ENCODE measurements around the gene NBEAL1.
"Not testable (repeated sequence)": the region's sequence is repeated elsewhere in the genome, so short reads cannot be mapped to it uniquely, and the experiment has no call there.

NBEAL1 gene

GRCh38 chr2:203112342-203112741 is 97.7 kb downstream of the NBEAL1 start:
- no peak for DNase-seq (ENCODE audit: low read depth in 2 of 2)

DNA sequence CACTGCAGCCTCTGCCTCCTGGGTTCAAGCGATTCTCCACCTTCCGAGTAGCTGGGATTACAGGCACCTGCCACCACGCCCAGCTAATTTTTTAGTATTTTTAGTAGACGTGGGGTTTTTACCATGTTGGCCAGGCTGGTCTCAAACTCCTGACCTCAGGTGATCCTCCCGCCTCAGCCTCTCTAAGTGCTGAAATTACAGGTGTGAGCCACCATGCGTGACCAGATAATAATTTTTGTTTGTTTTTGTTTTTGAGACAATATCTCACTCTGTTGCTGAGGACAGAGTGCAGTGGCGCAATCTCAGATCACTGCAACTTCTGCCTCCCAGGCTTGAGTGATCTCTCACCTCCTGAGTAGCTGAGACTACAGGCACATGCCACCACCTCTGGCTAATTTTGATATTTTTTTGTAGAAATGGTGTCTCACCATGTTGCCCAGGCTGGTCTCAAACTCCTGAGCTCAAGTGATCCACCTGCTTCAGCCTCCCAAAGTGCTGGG is 100.6 kb downstream of the NBEAL1 start:
- not testable (repeated sequence) for DNase-seq (ENCODE audit: low read depth in 2 of 2)

- no peak for DNase-seq (ENCODE audit: low read depth in 2 of 2)
Measured at GRCh38 chr2:203122317-203122986, 107.8 kb downstream of the NBEAL1 start.

- DNase-seq (ENCODE audit: low read depth in 2 of 2), result no peak
Measured at GRCh38 chr2:203126996-203127395, 112.3 kb downstream of the NBEAL1 start.

- DNase-seq (ENCODE audit: low read depth in 2 of 2), result no peak
Measured at GRCh38 chr2:203135105-203135504, 120.4 kb downstream of the NBEAL1 start.

DNA sequence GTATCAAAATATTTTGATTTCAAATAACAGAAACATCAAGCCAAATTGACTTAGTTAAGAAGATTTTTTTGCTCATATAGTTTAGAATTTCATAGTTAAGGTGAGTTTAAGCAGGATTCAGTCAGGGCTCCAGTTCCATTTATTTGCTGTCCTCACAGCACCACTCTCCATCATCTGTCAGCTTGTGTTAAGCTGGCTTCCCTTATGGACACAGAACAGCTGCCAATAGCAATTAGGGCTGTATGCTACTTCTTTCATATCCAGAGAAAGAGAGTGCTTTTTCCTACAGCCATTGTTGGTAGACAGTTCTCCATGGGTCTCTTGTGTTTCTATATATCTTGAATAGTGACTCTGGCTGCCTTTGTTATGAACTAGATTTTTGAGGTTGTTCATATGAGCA is 128.7 kb downstream of the NBEAL1 start:
- DNase-seq (ENCODE audit: low read depth in 2 of 2), result no peak

GRCh38 chr2:203149194-203149593 is 134.5 kb downstream of the NBEAL1 start:
- DNase-seq (ENCODE audit: low read depth in 2 of 2), result no peak

DNA sequence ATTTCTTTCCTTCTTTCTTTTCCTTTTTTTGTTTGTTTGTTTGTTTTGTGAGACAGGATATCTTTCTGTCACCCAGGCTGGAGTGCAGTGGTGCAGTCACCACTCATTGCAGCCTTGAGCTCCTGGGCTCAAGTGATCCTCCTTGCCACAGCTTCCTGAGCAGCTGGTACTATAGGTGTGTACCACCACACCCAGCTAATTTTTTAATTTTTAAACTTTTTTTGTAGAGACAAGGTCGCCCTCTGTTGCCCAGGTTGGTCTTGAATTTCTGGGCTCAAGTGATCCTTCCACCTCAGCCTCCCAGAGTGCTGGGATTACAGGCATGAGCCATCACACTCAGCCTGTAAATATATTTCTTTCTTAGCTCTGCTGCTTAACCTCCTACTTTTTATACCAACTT is 140.7 kb downstream of the NBEAL1 start:
- no peak for DNase-seq (ENCODE audit: low read depth in 2 of 2)

GRCh38 chr2:203162722-203163121 is 148.0 kb downstream of the NBEAL1 start:
- DNase-seq (ENCODE audit: low read depth in 2 of 2), result not testable (repeated sequence)

DNA sequence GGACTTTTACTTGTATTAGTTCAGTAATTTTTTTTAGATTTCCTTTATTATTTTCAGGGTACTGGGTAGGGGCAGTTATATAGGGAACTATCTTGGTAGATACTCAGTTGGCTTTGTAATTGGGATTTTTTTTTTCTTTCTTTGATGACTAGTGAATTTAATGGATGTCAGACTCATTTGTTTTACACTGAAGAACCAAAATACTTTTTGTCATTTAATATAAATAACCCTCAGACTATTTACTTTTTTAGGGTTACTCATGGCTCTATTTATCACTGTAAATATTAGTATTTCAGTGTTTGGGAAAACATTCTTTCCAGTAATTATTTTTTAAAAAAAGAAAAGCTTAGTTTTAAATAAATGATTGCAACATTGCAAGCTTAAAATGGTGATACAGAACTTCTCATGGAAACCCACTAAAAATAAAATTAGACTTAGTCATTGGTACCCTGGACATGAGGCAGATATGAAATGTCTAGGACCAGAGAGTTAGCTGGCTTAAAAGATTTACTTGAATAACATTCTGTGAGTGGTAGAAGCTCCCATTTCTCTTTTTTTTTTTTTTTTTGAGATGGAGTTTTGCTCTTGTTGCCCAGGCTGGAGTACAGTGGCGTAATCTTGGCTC is 149.7 kb downstream of the NBEAL1 start:
- no peak for DNase-seq (ENCODE audit: low read depth in 2 of 2)

DNA sequence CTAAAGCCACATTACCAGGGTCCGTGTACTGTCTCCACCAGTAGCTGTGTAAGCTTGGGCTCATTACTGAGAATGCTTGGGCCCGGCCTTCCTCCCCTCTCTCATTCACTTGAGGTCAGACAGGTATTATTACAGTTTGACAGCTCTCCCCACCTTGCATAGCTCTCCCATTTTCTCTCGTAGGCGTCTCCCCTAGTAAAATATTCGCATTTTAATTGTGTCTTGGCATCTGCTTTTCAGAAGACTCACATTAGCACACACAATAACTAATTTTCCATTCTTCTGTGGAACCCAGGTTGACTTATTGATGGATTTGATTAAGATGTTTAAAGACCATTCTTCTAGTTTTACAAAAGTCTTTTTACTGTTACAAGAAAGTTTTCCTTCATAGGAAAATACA is 153.1 kb downstream of the NBEAL1 start:
- DNase-seq (ENCODE audit: low read depth in 2 of 2), result no peak

GRCh38 chr2:203170502-203170901 is 155.8 kb downstream of the NBEAL1 start:
- no peak for DNase-seq (ENCODE audit: low read depth in 2 of 2)

DNA sequence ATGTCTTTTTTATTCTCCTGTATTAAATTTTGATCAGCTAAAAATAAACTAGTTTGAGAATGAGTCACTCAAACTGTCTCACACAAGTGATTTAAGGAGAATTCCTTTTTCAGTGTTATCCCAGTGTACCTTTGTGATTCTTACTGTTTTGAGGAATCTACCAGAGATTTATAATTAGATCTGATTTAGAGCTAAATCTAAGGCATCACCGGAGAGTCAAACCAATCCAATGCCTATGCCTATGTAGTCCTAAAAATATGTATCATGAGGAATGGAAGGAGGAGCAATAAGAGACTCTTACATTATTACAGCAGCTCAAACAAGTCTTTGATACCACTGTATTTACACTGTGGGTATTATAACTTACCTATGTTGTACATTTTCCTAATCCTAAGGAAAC is 160.7 kb downstream of the NBEAL1 start:
- DNase-seq (ENCODE audit: low read depth in 2 of 2), result no peak

DNA sequence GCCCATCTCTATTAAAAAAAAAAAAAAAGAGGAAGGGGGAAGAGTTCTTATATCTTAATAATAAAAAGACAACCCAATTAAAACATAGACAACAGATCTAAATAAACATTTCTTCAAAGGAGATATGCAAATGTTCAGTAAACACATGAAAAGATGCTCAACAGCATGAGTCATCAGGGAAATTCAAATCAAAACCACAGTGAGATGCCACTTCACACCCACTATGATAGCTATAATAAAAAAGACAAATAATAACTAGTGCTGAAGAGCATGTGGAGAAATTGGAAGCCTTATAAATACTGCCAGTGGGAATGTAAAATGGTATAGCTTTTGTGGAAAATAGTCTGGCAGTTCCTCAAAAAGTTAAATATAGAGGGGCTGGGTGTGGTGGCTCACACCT is 162.7 kb downstream of the NBEAL1 start:
- no peak for DNase-seq (ENCODE audit: low read depth in 2 of 2)

- no peak for DNase-seq (ENCODE audit: low read depth in 2 of 2)
Measured at GRCh38 chr2:203185864-203186263, 171.2 kb downstream of the NBEAL1 start.

- DNase-seq (ENCODE audit: low read depth in 2 of 2), result not testable (repeated sequence)
Measured at GRCh38 chr2:203190547-203190946, 175.9 kb downstream of the NBEAL1 start.

GRCh38 chr2:203191026-203191425 is 176.4 kb downstream of the NBEAL1 start:
- not testable (repeated sequence) for DNase-seq (ENCODE audit: low read depth in 2 of 2)

- no peak for DNase-seq (ENCODE audit: low read depth in 2 of 2)
Measured at GRCh38 chr2:203191961-203192360, 177.3 kb downstream of the NBEAL1 start.

GRCh38 chr2:203195331-203196036 is 180.8 kb downstream of the NBEAL1 start:
- DNase-seq (ENCODE audit: low read depth in 2 of 2), result no peak

GRCh38 chr2:203200866-203201265 is 186.2 kb downstream of the NBEAL1 start:
- DNase-seq (ENCODE audit: low read depth in 2 of 2), result no peak

DNA sequence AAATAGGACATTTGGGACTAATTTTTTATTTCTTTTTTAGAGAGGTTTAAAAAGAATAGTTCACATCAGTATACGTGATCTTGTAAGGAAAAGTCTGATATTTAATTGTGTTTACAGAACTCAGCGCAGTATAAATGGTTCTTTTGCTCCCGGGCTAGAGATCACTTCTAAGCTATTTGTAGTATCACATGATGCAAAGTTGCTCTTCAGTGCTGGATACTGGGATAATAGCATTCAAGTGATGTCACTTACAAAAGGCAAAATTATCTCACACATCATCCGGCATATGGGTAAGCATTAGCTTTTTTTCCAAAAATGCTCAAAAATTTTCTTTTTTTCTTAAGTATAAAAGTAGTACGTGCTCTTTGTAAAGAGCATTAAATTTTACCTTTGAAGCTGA is 186.8 kb downstream of the NBEAL1 start:
- no peak for DNase-seq (ENCODE audit: low read depth in 2 of 2)

DNA sequence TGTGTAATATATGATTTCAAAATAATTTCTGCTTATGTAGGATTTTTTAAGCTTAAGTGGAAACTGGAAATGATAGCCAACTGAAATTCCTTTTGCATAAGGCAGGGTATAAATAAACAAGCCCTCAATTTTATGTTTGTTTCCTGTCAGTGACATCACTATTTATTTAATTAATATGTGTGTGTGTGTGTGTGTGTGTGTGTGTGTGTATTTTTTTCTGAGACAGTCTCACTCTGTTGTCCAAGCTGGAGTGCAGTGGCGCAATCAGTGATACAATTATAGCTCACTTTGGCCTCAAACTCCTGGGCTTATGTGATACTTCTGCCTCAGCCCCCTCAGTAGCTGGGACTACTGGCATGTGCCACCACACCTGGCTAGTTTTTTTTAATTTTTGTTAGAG is 194.9 kb downstream of the NBEAL1 start:
- no peak for DNase-seq (ENCODE audit: low read depth in 2 of 2)
